Measurements from ENCODE around the gene RTN4IP1. TPM values are rescaled to one million over a fixed set of nuclear protein-coding genes. Genes with fewer than 3 reads are reported as not detected.

Gene RTN4IP1
- total RNA-seq, 1 experiment from 2014 or later, result 12.5 TPM

GRCh38 chr6:106643061-106643460, 13.8 kb upstream of the RTN4IP1 start:
- Histone ChIP-seq H2BK5ac (ENCODE audit: insufficient read length, low read length) (no peak overlapping the region), H4K5ac (ENCODE audit: insufficient read length, low read depth, low read length) (no peak overlapping the region), H3K27me3 (ENCODE audit: insufficient read depth, low read length) (no peaks in the 10 kb centered on the region), H2AFZ (ENCODE audit: low read length) (no peak overlapping the region), H3K18ac (ENCODE audit: insufficient read length, low read depth, low read length) (no peak overlapping the region), H3K23me2 (ENCODE audit: insufficient read length, low read depth, low read length, poor library complexity, severe bottlenecking) (no peaks in the 10 kb centered on the region), H3T11ph (ENCODE audit: low read length) (no peak overlapping the region), H3K56ac (ENCODE audit: insufficient read length, low read depth, low read length) (no peak overlapping the region), H2BK12ac (ENCODE audit: insufficient read length, low read depth, low read length) (no peak overlapping the region), H3K4me1 (ENCODE audit: insufficient read depth, low read length) (no peaks in the 10 kb centered on the region), H2AK5ac (ENCODE audit: insufficient read length, low read length) (no peak overlapping the region), H4K91ac (ENCODE audit: insufficient read length, low read depth, low read length) (no peak overlapping the region), H3K9me3 (ENCODE audit: control insufficient read depth, low read depth, low read length) (no peaks in the 10 kb centered on the region), H3K27ac (ENCODE audit: insufficient read length, low read depth, low read length) (no peak overlapping the region), H2BK20ac (ENCODE audit: low read depth, low read length, poor library complexity, severe bottlenecking) (no peak overlapping the region), H3K79me1 (ENCODE audit: insufficient read depth, low read depth, low read length, poor library complexity, severe bottlenecking) (no peaks in the 10 kb centered on the region), H4K20me1 (ENCODE audit: control insufficient read depth, insufficient read depth, insufficient read length) (no peaks in the 10 kb centered on the region), H3K9ac (ENCODE audit: extremely low read depth, insufficient read length, low read length) (no peak overlapping the region), H2BK15ac (ENCODE audit: low read depth, low read length) (no peak overlapping the region), H3K23ac (ENCODE audit: insufficient read length, low read depth, low read length) (no peak overlapping the region), H4K8ac (replicated peaks; ENCODE audit: insufficient read length, low read depth, low read length) (no peak overlapping the region), H3K79me2 (ENCODE audit: insufficient read depth, low read length) (peaks cover 6% of the 10 kb centered on the region; the same call in 1 of the 2 replicates), H3K4me2 (ENCODE audit: insufficient read depth, insufficient read length, low read length) (no peak overlapping the region), H3K14ac (ENCODE audit: insufficient read depth, low read length) (no peak overlapping the region), H3K4ac (ENCODE audit: low read depth, low read length) (no peak overlapping the region), H2BK120ac (ENCODE audit: low read depth, low read length, poor library complexity, severe bottlenecking) (no peak overlapping the region)
- TF ChIP-seq CTCF (conservative IDR thresholded peaks at IDR 0.05), result no peak
- Mint-ChIP-seq H3K9me3 (no peaks in the 10 kb centered on the region), H3K27me3 (ENCODE audit: low read depth) (no peaks in the 10 kb centered on the region), H3K4me1 (peaks cover 3 to 13% of the 10 kb centered on the region in 2 experiments), H3K4me3 (no peak overlapping the region), H3K36me3 (ENCODE audit: insufficient read depth in 1 of 3, low read depth in 3 of 3) (peaks cover 40 to 64% (median 61%) of the 10 kb centered on the region in 3 experiments), H3K27ac (peak overlapping the region in 1 of 3 experiments; percentile 73; a peak in 2 of 7 replicates)
- whole genome bisulfite sequencing (ENCODE audit: extremely low coverage, insufficient read length, low lambda C conversion rate), result no CpG with 5 or more reads among the region's 2 CpGs
- no peak for DNase-seq

Data from H9 (cell line).